IMR-90 (cell line): ENCODE measurements around the gene CLEC2A. TPM values are rescaled to one million over a fixed set of nuclear protein-coding genes. Genes with fewer than 3 reads are reported as not detected.

Experiments used
- ATAC-seq: fragments of 200-7000 bp; cut with Tn5 transposase; 2 replicates; pipeline ENCODE4 v1.9.1; 2020; ENCODE audit warnings: low read depth, mild to moderate bottlenecking, moderate library complexity
- BruUV-seq: library from RNA; stranded (reverse); fragments of 400-500 nt; replicated peaks from 2 replicates; lab custom pipeline; 2021; lab: Mats Ljungman, UMichigan
- CTCF ChIA-PET: fragments of 300-600 bp; formaldehyde crosslinking; extraction: SDS; loops from one replicate; lab custom pipeline; 2021; ENCODE audit warnings: antibody characterized with exemption; lab: Yijun Ruan, JAX
- POLR2A ChIA-PET: fragments of 300-600 bp; sonication (Branson Sonifier 250); formaldehyde crosslinking; loops from one replicate; lab custom pipeline; 2022; ENCODE audit warnings: antibody characterized with exemption; ENCODE audit not compliant: unreplicated experiment; lab: Charles Lee
- DNase-seq: peaks from one replicate; pipeline ENCODE4 v3.0.0; 2013
- H2AFZ ChIP-seq: replicated peaks from 2 replicates; pipeline ENCODE3; 2013; ENCODE audit warnings: low read length, mild to moderate bottlenecking; ENCODE audit not compliant: poor library complexity
- H2AK5ac ChIP-seq: 2 replicates; pipeline ENCODE4 v1.6.1; 2013; ENCODE audit warnings: low read depth, low read length, inconsistent platforms
- H2AK9ac ChIP-seq: replicated peaks from 2 replicates; pipeline ENCODE3; 2013; ENCODE audit warnings: mild to moderate bottlenecking, low read depth, low read length, moderate library complexity; ENCODE audit not compliant: poor library complexity
- H2BK120ac ChIP-seq: 2 replicates; pipeline ENCODE4 v1.6.1; 2013; ENCODE audit warnings: low read depth, low read length, inconsistent platforms
- H2BK15ac ChIP-seq: 3 replicates; pipeline ENCODE4 v1.6.1; 2013; ENCODE audit warnings: low read depth, low read length, inconsistent platforms
- H2BK20ac ChIP-seq: 2 replicates; pipeline ENCODE4 v1.6.1; 2013; ENCODE audit warnings: low read depth, mild to moderate bottlenecking, inconsistent platforms, low read length, moderate library complexity
- H2BK5ac ChIP-seq: 2 replicates; pipeline ENCODE4 v1.6.1; 2013; ENCODE audit warnings: mild to moderate bottlenecking, low read depth, low read length, inconsistent platforms; ENCODE audit not compliant: poor library complexity, severe bottlenecking
- H3K14ac ChIP-seq: replicated peaks from 2 replicates; pipeline ENCODE4 v1.6.1; 2013; ENCODE audit warnings: low read depth, low read length, inconsistent platforms
- H3K18ac ChIP-seq: 2 replicates; pipeline ENCODE4 v1.6.1; 2013; ENCODE audit warnings: low read depth, low read length, control low read depth
- H3K23ac ChIP-seq: 2 replicates; pipeline ENCODE4 v1.6.1; 2013; ENCODE audit warnings: low read depth, low read length, inconsistent platforms
- H3K27ac ChIP-seq: 2 replicates; pipeline ENCODE4 v1.5.1; 2013; ENCODE audit warnings: mild to moderate bottlenecking, control low read depth, low read length; ENCODE audit not compliant: insufficient read depth
- H3K27me3 ChIP-seq: 2 replicates; pipeline ENCODE4 v1.6.1; 2013; ENCODE audit warnings: low read length; ENCODE audit not compliant: control insufficient read depth, insufficient read depth
- H3K36me3 ChIP-seq: 2 replicates; pipeline ENCODE4 v1.6.1; 2013; ENCODE audit warnings: low read length, mixed read lengths; ENCODE audit not compliant: control insufficient read depth, insufficient read depth
- H3K4ac ChIP-seq: 2 replicates; pipeline ENCODE4 v1.6.1; 2013; ENCODE audit warnings: low read depth, low read length, inconsistent platforms
- H3K4me1 ChIP-seq: 2 replicates; pipeline ENCODE4 v1.6.1; 2013; ENCODE audit warnings: low read length, mixed read lengths; ENCODE audit not compliant: control insufficient read depth, insufficient read depth
- H3K4me2 ChIP-seq: 2 replicates; pipeline ENCODE4 v1.6.1; 2013; ENCODE audit warnings: low read depth, mild to moderate bottlenecking, control low read depth, low read length, moderate library complexity
- H3K4me3 ChIP-seq: 2 replicates; pipeline ENCODE4 v1.5.1; 2013; ENCODE audit warnings: low read depth, mild to moderate bottlenecking, control low read depth, low read length, moderate library complexity; ENCODE audit not compliant: insufficient read depth
- H3K56ac ChIP-seq: 2 replicates; pipeline ENCODE4 v1.6.1; 2013; ENCODE audit warnings: low read length, inconsistent platforms; ENCODE audit not compliant: insufficient read depth; ENCODE audit errors: extremely low read depth
- H3K79me1 ChIP-seq, 2 experiments: 2 replicates each; pipeline ENCODE4 v1.6.1; 2013; ENCODE audit warnings: low read length in 2 of 2, inconsistent platforms in 1 of 2, low read depth in 1 of 2
- H3K9ac ChIP-seq: 2 replicates; pipeline ENCODE4 v1.6.1; 2013; ENCODE audit warnings: low read depth, low read length, control low read depth
- H3K9me1 ChIP-seq: 2 replicates; pipeline ENCODE4 v1.6.1; 2013; ENCODE audit warnings: low read length, inconsistent platforms; ENCODE audit not compliant: insufficient read depth
- H3K9me3 ChIP-seq: 2 replicates; pipeline ENCODE4 v1.6.1; 2013; ENCODE audit warnings: low read length; ENCODE audit not compliant: control insufficient read depth, insufficient read depth
- H4K20me1 ChIP-seq: 2 replicates; pipeline ENCODE4 v1.6.1; 2013; ENCODE audit warnings: low read length, inconsistent platforms; ENCODE audit not compliant: insufficient read depth
- H4K5ac ChIP-seq: 2 replicates; pipeline ENCODE4 v1.6.1; 2013; ENCODE audit warnings: mild to moderate bottlenecking, low read depth, low read length, control low read depth
- H4K8ac ChIP-seq, 2 experiments: 2 replicates each; pipeline ENCODE4 v1.6.1; 2013; ENCODE audit warnings: low read depth in 2 of 2, low read length in 2 of 2, control low read depth in 1 of 2, inconsistent platforms in 1 of 2
- H4K91ac ChIP-seq: 2 replicates; pipeline ENCODE4 v1.6.1; 2013; ENCODE audit warnings: low read depth, low read length, inconsistent platforms; ENCODE audit not compliant: insufficient read depth
- BHLHE40 ChIP-seq: fragments of 150-350 bp; IDR thresholded peaks from 2 replicates; pipeline ENCODE4 v1.6.1; 2016; ENCODE audit warnings: mild to moderate bottlenecking, low read depth, low read length
- CEBPB ChIP-seq: IDR thresholded peaks from 2 replicates; pipeline ENCODE4 v1.6.1; 2012; ENCODE audit warnings: low read depth, low read length, improper control_type of control experiment
- CHD1 ChIP-seq: IDR thresholded peaks from 2 replicates; pipeline ENCODE4 v1.6.1; 2012; ENCODE audit warnings: low read depth, low read length, improper control_type of control experiment
- CTCF ChIP-seq: conservative IDR thresholded peaks from 2 replicates; pipeline ENCODE4 v1.5.1; 2012; ENCODE audit warnings: mild to moderate bottlenecking, low read depth, low read length, improper control_type of control experiment
- ELK1 ChIP-seq: fragments of 150-350 bp; IDR thresholded peaks from 2 replicates; pipeline ENCODE4 v1.6.1; 2016; ENCODE audit warnings: low read depth, mild to moderate bottlenecking, low read length, moderate library complexity, borderline replicate concordance
- FOS ChIP-seq: fragments of 150-350 bp; IDR thresholded peaks from 2 replicates; pipeline ENCODE4 v1.6.1; 2016; ENCODE audit warnings: low read depth, low read length
- MAFK ChIP-seq: IDR thresholded peaks from 2 replicates; pipeline ENCODE4 v1.6.1; 2012; ENCODE audit warnings: low read depth, low read length, improper control_type of control experiment
- MAZ ChIP-seq: IDR thresholded peaks from 2 replicates; pipeline ENCODE4 v1.6.1; 2012; ENCODE audit warnings: low read depth, mild to moderate bottlenecking, low read length, improper control_type of control experiment, moderate library complexity, borderline replicate concordance
- MXI1 ChIP-seq: IDR thresholded peaks from 2 replicates; pipeline ENCODE4 v1.6.1; 2012; ENCODE audit warnings: low read depth, mild to moderate bottlenecking, low read length, moderate library complexity, borderline replicate concordance
- NFE2L2 ChIP-seq: fragments of 150-350 bp; IDR thresholded peaks from 2 replicates; pipeline ENCODE4 v1.6.1; 2016; ENCODE audit warnings: low read depth, mild to moderate bottlenecking, low read length
- POLR2A ChIP-seq: IDR thresholded peaks from 2 replicates; pipeline ENCODE4 v1.6.1; 2012; ENCODE audit warnings: mild to moderate bottlenecking, low read depth, low read length
- RAD21 ChIP-seq: IDR thresholded peaks from 2 replicates; pipeline ENCODE4 v1.6.1; 2012; ENCODE audit warnings: low read length, improper control_type of control experiment
- RCOR1 ChIP-seq: IDR thresholded peaks from 2 replicates; pipeline ENCODE4 v1.6.1; 2012; ENCODE audit warnings: mild to moderate bottlenecking, low read length, improper control_type of control experiment; ENCODE audit not compliant: insufficient replicate concordance
- RFX5 ChIP-seq: IDR thresholded peaks from 2 replicates; pipeline ENCODE4 v1.8.0; 2012; ENCODE audit warnings: low read depth, mild to moderate bottlenecking, low read length, moderate library complexity
- SMC3 ChIP-seq: fragments of 150-350 bp; IDR thresholded peaks from 2 replicates; pipeline ENCODE4 v1.6.1; 2016; ENCODE audit warnings: low read depth, mild to moderate bottlenecking, antibody characterized with exemption, low read length, moderate library complexity
- USF2 ChIP-seq: fragments of 150-350 bp; IDR thresholded peaks from 2 replicates; pipeline ENCODE4 v1.6.1; 2017; ENCODE audit warnings: mild to moderate bottlenecking, antibody characterized with exemption, low read length, low read depth
- WGBS, 2 experiments: methylation state at CpG; one replicate each; pipeline versions ENCODE4 v1.1.5 to v1.1.7; 2013; ENCODE audit warnings: missing lambda C conversion rate in 2 of 2; ENCODE audit not compliant: insufficient read length in 1 of 2; ENCODE audit errors: extremely low coverage in 2 of 2; 5-methylcytosine and 5-hydroxymethylcytosine counted together
- dilution Hi-C: fragments of 300-500 bp; cut with HindIII; formaldehyde crosslinking; loops from one replicate; pipeline ENCODE4 v1.14.3; 2018; ENCODE audit warnings: low sequenced_read_pairs; ENCODE audit not compliant: unreplicated experiment
- in situ Hi-C: fragments of 300-500 bp; cut with MboI; formaldehyde crosslinking; loops from 3 replicates; pipeline ENCODE4 v1.14.3; 2019; ENCODE audit warnings: low sequenced_read_pairs, inconsistent platforms, mixed read lengths
- intact Hi-C: fragments of 100-400 bp; cut with micrococcal nuclease; formaldehyde crosslinking; loops from 2 replicates; pipeline ENCODE4 v1.10.0; 2022
- polyA plus RNA-seq, 3 experiments: library from polyadenylated mRNA; depleted of rRNA; stranded (reverse); fragments of >200 nt; gene quantifications; 2 replicates each; pipeline ENCODE4 v1.2.3, GENCODE V29; 2012; ENCODE audit warnings: low replicate concordance in 1 of 3
- total RNA-seq: library from RNA; depleted of rRNA; stranded (reverse); fragments of >200 nt; gene quantifications from 2 replicates; pipeline ENCODE4 v1.2.3, GENCODE V29; 2012

CLEC2A gene
- total and polyA plus RNA-seq, 2 of the 4 experiments (the other 2 are of a cell fraction): not detected

DNA sequence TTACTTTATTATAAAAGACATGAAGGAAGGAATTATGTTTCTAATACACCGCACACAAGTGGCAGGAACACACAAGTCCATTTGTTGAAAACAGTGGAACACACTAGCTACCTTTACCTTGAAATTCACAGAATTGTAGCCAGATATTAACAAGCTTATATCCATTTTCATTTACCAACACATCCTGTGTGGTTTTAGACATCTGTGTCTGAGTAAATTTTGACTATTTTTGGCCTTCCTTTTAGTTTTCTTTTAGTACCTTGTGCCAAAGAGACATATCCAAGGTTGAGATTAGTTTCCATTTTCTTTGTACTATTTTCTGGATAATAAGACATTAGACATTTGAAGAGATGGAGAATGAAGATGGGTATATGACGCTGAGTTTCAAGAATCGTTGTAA, 50.9 kb downstream of the CLEC2A start, which contains the start of gene KLRF2:
Gene KLRF2 (plus strand): TSS at position 244 of the 400 bp plus-strand sequence. CDS start 107 bp downstream, at position 351.
- no peak for ATAC-seq

More for the DNA sequence above, 50.9 kb downstream of the CLEC2A start, which contains the start of gene KLRF2:
- POLR2A ChIA-PET: no interaction called here
- Histone ChIP-seq H3K4me3 (no peak within 1 kb of the TSS), H3K9me3 (no peaks in the 10 kb centered on the region), H3K4ac (no peak within 1 kb of the TSS), H3K18ac (no peak within 1 kb of the TSS), H3K14ac (no peak within 1 kb of the TSS), H3K56ac (no peak within 1 kb of the TSS), H2BK15ac (no peak within 1 kb of the TSS), H4K5ac (no peak within 1 kb of the TSS), H3K9me1 (no peaks in the 10 kb centered on the region), H3K36me3 (no peaks in the 10 kb centered on the region), H3K9ac (no peak within 1 kb of the TSS), H2AFZ (no peak within 1 kb of the TSS), H2BK120ac (no peak within 1 kb of the TSS), H3K79me1 (no peaks in the 10 kb centered on the region), H2AK5ac (no peak within 1 kb of the TSS), H3K23ac (no peak within 1 kb of the TSS), H3K27me3 (no peaks in the 10 kb centered on the region; the same call in 1 of the 2 replicates), H4K91ac (no peak within 1 kb of the TSS), H4K20me1 (no peaks in the 10 kb centered on the region), H2AK9ac (no peak within 1 kb of the TSS), H3K4me2 (no peak within 1 kb of the TSS), H3K27ac (no peak within 1 kb of the TSS), H2BK20ac (no peak within 1 kb of the TSS), H4K8ac (no peak within 1 kb of the TSS), H3K4me1 (peaks cover 2% of the 10 kb centered on the region; the same call in 1 of the 2 replicates), H2BK5ac (no peak within 1 kb of the TSS)
- in situ Hi-C loops: no loop called here
- dilution Hi-C loops: no loop called here
- intact Hi-C loops: no loop called here
- CTCF ChIA-PET: no interaction called here
- TF ChIP-seq RAD21 (no peak), RFX5 (no peak), MAZ (no peak), CTCF (no peak), FOS (no peak), RCOR1 (no peak), SMC3 (no peak), CHD1 (no peak), NFE2L2 (no peak), CEBPB (no peak), MXI1 (no peak), ELK1 (no peak), POLR2A (no peak), BHLHE40 (no peak), MAFK (no peak), USF2 (no peak)
- no TSS peak for BruUV-seq
- WGBS, 2 experiments: no CpG with 5 or more reads among the region's 3 CpGs
- no peak for DNase-seq
